H1 (cell line): ENCODE data around the gene CELF5. TPM values are rescaled to one million over a fixed set of nuclear protein-coding genes. Genes with fewer than 3 reads are reported as not detected.

Source experiments
- CTCF ChIA-PET: fragments of 300-600 bp; sonication (Branson Sonifier 250); formaldehyde crosslinking; loops from one replicate; lab custom pipeline; 2021; ENCODE audit not compliant: partially characterized antibody; lab: Charles Lee
- POLR2A ChIA-PET: fragments of 300-600 bp; sonication (Branson Sonifier 250); formaldehyde crosslinking; loops from one replicate; lab custom pipeline; 2021; ENCODE audit warnings: inconsistent platforms; ENCODE audit not compliant: partially characterized antibody; lab: Charles Lee
- DNase-seq, 2 experiments: peaks; one replicate each; pipeline versions ENCODE4 v3.0.0 to v3.0.0-alpha.2; 2010 to 2022; ENCODE audit warnings: low spot score in 2 of 2, low read depth in 1 of 2, mixed read lengths in 1 of 2
- FAIRE-seq: peaks from 2 replicates; lab custom pipeline; 2011; peaks lifted over from hg19 to GRCh38; lab: Jason Lieb, UNC
- H2AFZ ChIP-seq: 2 replicates; pipeline ENCODE4 v1.8.1; 2012; ENCODE audit warnings: low read length, inconsistent platforms
- H2AK5ac ChIP-seq: 2 replicates; pipeline ENCODE4 v1.6.1; 2013; ENCODE audit warnings: low read depth, low read length
- H2BK120ac ChIP-seq: replicated peaks from 2 replicates; pipeline ENCODE3; 2013; ENCODE audit warnings: low read depth, low read length, inconsistent platforms
- H2BK12ac ChIP-seq: 2 replicates; pipeline ENCODE4 v1.6.1; 2013; ENCODE audit warnings: low read depth, low read length
- H2BK15ac ChIP-seq: 2 replicates; pipeline ENCODE4 v1.6.1; 2013; ENCODE audit warnings: low read length
- H2BK20ac ChIP-seq: 2 replicates; pipeline ENCODE4 v1.6.1; 2013; ENCODE audit warnings: low read length
- H2BK5ac ChIP-seq: 2 replicates; pipeline ENCODE4 v1.6.1; 2013; ENCODE audit warnings: low read depth, low read length
- H3K14ac ChIP-seq: 2 replicates; pipeline ENCODE4 v1.6.1; 2013; ENCODE audit warnings: inconsistent platforms; ENCODE audit not compliant: insufficient read length
- H3K18ac ChIP-seq: 2 replicates; pipeline ENCODE4 v1.6.1; 2013; ENCODE audit warnings: low read length; ENCODE audit errors: extremely low read depth
- H3K23ac ChIP-seq: 2 replicates; pipeline ENCODE4 v1.6.1; 2013; ENCODE audit warnings: inconsistent platforms; ENCODE audit not compliant: insufficient read length
- H3K23me2 ChIP-seq: 2 replicates; pipeline ENCODE4 v1.6.1; 2013; ENCODE audit warnings: low read depth, low read length
- H3K27ac ChIP-seq: 2 replicates; pipeline ENCODE4 v1.6.1; 2011; ENCODE audit warnings: low read depth, low read length, inconsistent platforms
- H3K27me3 ChIP-seq, 4 experiments: replicated peaks in 1 of 4; 1 replicate in 1 of 4; 2 replicates in 3 of 4; pipeline versions ENCODE4 v1.6.1 to v1.8.1; 2011 to 2013; ENCODE audit warnings: low read length in 3 of 4, mild to moderate bottlenecking in 3 of 4, inconsistent platforms in 2 of 4, mixed read lengths in 2 of 4, moderate library complexity in 1 of 4; ENCODE audit not compliant: control insufficient read depth in 3 of 4, insufficient read depth in 3 of 4; ENCODE audit errors: extremely low read depth in 1 of 4
- H3K36me3 ChIP-seq, 4 experiments: 2 replicates each; pipeline versions ENCODE4 v1.6.1 to v1.8.1; 2011 to 2013; ENCODE audit warnings: mild to moderate bottlenecking in 4 of 4, low read length in 3 of 4, moderate library complexity in 2 of 4, control low read depth in 1 of 4, inconsistent platforms in 1 of 4; ENCODE audit not compliant: insufficient read depth in 4 of 4, control insufficient read depth in 2 of 4
- H3K4ac ChIP-seq: replicated peaks from 2 replicates; pipeline ENCODE3; 2013; ENCODE audit warnings: low read length, low read depth, mixed read lengths, inconsistent platforms; ENCODE audit not compliant: insufficient read length
- H3K4me1 ChIP-seq, 4 experiments: replicated peaks in 1 of 4; 1 replicate in 1 of 4; 2 replicates in 3 of 4; pipeline versions ENCODE4 v1.6.1 to v1.8.1; 2011 to 2013; ENCODE audit warnings: low read length in 3 of 4, inconsistent platforms in 2 of 4, mixed read lengths in 1 of 4; ENCODE audit not compliant: insufficient read depth in 4 of 4, control insufficient read depth in 3 of 4
- H3K4me2 ChIP-seq, 2 experiments: 2 replicates each; pipeline versions ENCODE4 v1.6.1 to v1.8.1; 2011 to 2013; ENCODE audit warnings: low read depth in 2 of 2, low read length in 2 of 2, control low read depth in 1 of 2, inconsistent platforms in 1 of 2, mild to moderate bottlenecking in 1 of 2; ENCODE audit not compliant: insufficient read depth in 1 of 2
- H3K4me3 ChIP-seq, 4 experiments: fragments of 200-600, 300-600 bp in 1 of 4; sonication (generic), shearing (Covaris generic), sonication (Bioruptor Twin) in 1 of 4; 2 replicates each; pipeline versions ENCODE4 v1.5.1 to v1.8.1; 2011 to 2016; ENCODE audit warnings: low read length in 4 of 4, low read depth in 3 of 4, control low read depth in 2 of 4, inconsistent platforms in 2 of 4, mild to moderate bottlenecking in 2 of 4, mixed read lengths in 1 of 4, moderate library complexity in 1 of 4; ENCODE audit not compliant: insufficient read depth in 2 of 4; ENCODE audit errors: extremely low read depth in 1 of 4
- H3K56ac ChIP-seq: replicated peaks from 2 replicates; pipeline ENCODE3; 2013; ENCODE audit warnings: low read depth, mild to moderate bottlenecking, mixed read lengths, low read length, inconsistent platforms; ENCODE audit not compliant: insufficient read length
- H3K79me1 ChIP-seq: 2 replicates; pipeline ENCODE4 v1.6.1; 2013; ENCODE audit warnings: low read depth, low read length, control low read depth
- H3K79me2 ChIP-seq, 2 experiments: 2 replicates each; pipeline versions ENCODE4 v1.6.1 to v1.8.1; 2012 to 2013; ENCODE audit warnings: low read length in 2 of 2, mild to moderate bottlenecking in 2 of 2, inconsistent platforms in 1 of 2; ENCODE audit not compliant: insufficient read depth in 2 of 2, control insufficient read depth in 1 of 2
- H3K9ac ChIP-seq, 4 experiments: replicated peaks in 1 of 4; 1 replicate in 1 of 4; 2 replicates in 3 of 4; pipeline versions ENCODE4 v1.6.1 to v1.8.1; 2011 to 2013; ENCODE audit warnings: low read depth in 3 of 4, low read length in 3 of 4, control low read depth in 2 of 4, mild to moderate bottlenecking in 2 of 4, moderate library complexity in 2 of 4, inconsistent platforms in 1 of 4; ENCODE audit errors: extremely low read depth in 1 of 4
- H3K9me3 ChIP-seq, 2 experiments: 2 replicates each; pipeline versions ENCODE4 v1.6.1 to v1.8.1; 2012 to 2013; ENCODE audit warnings: mild to moderate bottlenecking in 2 of 2, moderate library complexity in 2 of 2, control low read depth in 1 of 2, inconsistent platforms in 1 of 2, low read depth in 1 of 2, low read length in 1 of 2, mixed read lengths in 1 of 2; ENCODE audit not compliant: insufficient read depth in 2 of 2
- H4K20me1 ChIP-seq, 2 experiments: replicated peaks in 1 of 2; 2 replicates each; pipeline versions ENCODE3 to v1.8.1; 2011 to 2013; ENCODE audit warnings: inconsistent platforms in 2 of 2, low read length in 2 of 2, mild to moderate bottlenecking in 1 of 2; ENCODE audit not compliant: insufficient read depth in 2 of 2, control insufficient read depth in 1 of 2
- H4K5ac ChIP-seq: 2 replicates; pipeline ENCODE4 v1.6.1; 2013; ENCODE audit warnings: low read length, low read depth, mixed read lengths, inconsistent platforms; ENCODE audit not compliant: insufficient read length
- H4K8ac ChIP-seq: 2 replicates; pipeline ENCODE4 v1.8.0; 2013; ENCODE audit warnings: mild to moderate bottlenecking, moderate library complexity, low read length, inconsistent platforms; ENCODE audit not compliant: insufficient read depth; ENCODE audit errors: extremely low read depth
- H4K91ac ChIP-seq: replicated peaks from 2 replicates; pipeline ENCODE3; 2013; ENCODE audit warnings: low read length, mixed read lengths, inconsistent platforms; ENCODE audit not compliant: insufficient read length
- CTBP2 ChIP-seq: IDR thresholded peaks from 2 replicates; pipeline ENCODE4 v1.7.0; 2011; ENCODE audit warnings: borderline replicate concordance, mild to moderate bottlenecking, moderate library complexity, mixed read lengths, low read length; ENCODE audit not compliant: insufficient read depth, insufficient read length
- PHF8 ChIP-seq: fragments of 200-600 bp; sonication (generic); conservative IDR thresholded peaks from 2 replicates; pipeline ENCODE4 v1.7.1; 2012; ENCODE audit warnings: low read depth, mild to moderate bottlenecking, inconsistent platforms, low read length, moderate library complexity
- SUZ12 ChIP-seq: fragments of 200-600 bp; sonication (generic); IDR thresholded peaks from 2 replicates; pipeline ENCODE4 v1.6.1; 2012; ENCODE audit warnings: mild to moderate bottlenecking, inconsistent platforms, low read length, moderate library complexity, mixed read lengths
- WGBS, 2 experiments: shearing (Covaris generic) in 1 of 2; methylation state at CpG; one replicate each; pipeline versions ENCODE4 v1.1.6 to v1.1.7; 2013 to 2015; ENCODE audit warnings: low lambda C conversion rate in 2 of 2, mixed read lengths in 2 of 2, inconsistent platforms in 1 of 2, low coverage in 1 of 2, missing lambda C conversion rate in 1 of 2; ENCODE audit not compliant: insufficient replicate concordance in 2 of 2, insufficient coverage in 1 of 2, insufficient read length in 1 of 2; ENCODE audit errors: extremely low coverage in 1 of 2, missing lambda C conversion rate in 1 of 2; 5-methylcytosine and 5-hydroxymethylcytosine counted together
- polyA plus RNA-seq, 7 experiments: library from polyadenylated mRNA; depleted of rRNA in 3 of 7; stranded (reverse) in 5 of 7; unstranded in 2 of 7; fragments of >200 nt in 5 of 7; fragments of 200-250 nt in 2 of 7; gene quantifications; 1 replicate in 5 of 7; 2 replicates in 1 of 7; 4 replicates in 1 of 7; pipeline versions ENCODE4 v1.2.1 to v1.2.3, GENCODE V29; 2011 to 2013; ENCODE audit warnings: missing spikeins in 2 of 7, mixed read lengths in 2 of 7
- total RNA-seq: library from RNA; stranded (reverse); fragmentation: NEBNext Ultra II Directional; extraction: Animal tissue kit (Norgen Biotek cat#: 25700); gene quantifications from 2 replicates; pipeline ENCODE4 v1.2.1, GENCODE V29; 2021
- TF ChIP-seq, protein P1 (sequence below): IDR thresholded peaks from 2 replicates; pipeline ENCODE4 v1.6.1; 2011; ENCODE audit warnings: low read length, improper control_type of control experiment

The CELF5 gene
- total and polyA plus RNA-seq, 2 of the 8 experiments (the other 6 are each of a cell fraction or from before 2014, with no cell fraction given) = 9.8 to 15.0 TPM

DNA sequence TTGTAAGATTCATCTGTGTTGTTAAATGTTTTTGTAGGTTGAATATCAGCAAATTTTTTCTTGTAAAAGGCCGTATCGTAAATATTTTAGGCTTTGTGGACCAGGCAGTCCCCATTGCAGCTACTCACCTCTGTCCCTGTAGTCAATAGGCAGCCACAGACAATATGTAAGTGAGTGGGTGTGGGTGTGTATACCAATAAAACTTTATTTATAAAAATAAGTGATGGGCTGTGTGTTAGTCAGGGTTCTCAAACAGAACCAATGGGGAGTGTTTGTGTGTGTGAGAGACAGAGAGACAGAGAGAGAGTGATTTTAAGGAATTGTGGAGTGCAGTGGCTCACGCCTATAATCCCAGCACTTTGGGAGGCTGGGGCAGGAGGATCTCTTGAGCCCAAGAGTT lies 104.3 kb downstream of the CELF5 start:
- no peak overlapping the region for H2BK12ac ChIP-seq
- H3K23me2 ChIP-seq = peaks cover 2% of the 10 kb centered on the region; the same call in 1 of the 2 replicates
- H3K4me3 ChIP-seq = no peak overlapping the region
- no peak overlapping the region for H3K4me2 ChIP-seq
- no peak overlapping the region for H4K8ac ChIP-seq
- H3K18ac ChIP-seq = no peak overlapping the region
- H2BK20ac ChIP-seq = no peak overlapping the region
- CTCF ChIA-PET = interaction anchor here (1.0 to 6.3 kb wide), 11 partner anchors 8 to 155 kb away, joined by 3 to 45 read pairs (median 10); partner anchors contain the start of gene SMIM44
- DNase-seq (no peak), FAIRE-seq (no peak)
- H2BK15ac ChIP-seq = no peak overlapping the region
- H3K56ac ChIP-seq = no peak overlapping the region
- H2BK5ac ChIP-seq = no peak overlapping the region
- H2BK120ac ChIP-seq = no peak overlapping the region
- no peaks in the 10 kb centered on the region for H3K79me1 ChIP-seq
- no peak overlapping the region for H3K14ac ChIP-seq
- no peak overlapping the region for H3K27ac ChIP-seq
- WGBS, 2 experiments = 85% methylated on average over 3 of the region's 3 CpGs; no CpG with 5 or more reads in 1 of the 2 experiments
- no peaks in the 10 kb centered on the region for H3K79me2 ChIP-seq
- H2AFZ ChIP-seq = no peak overlapping the region
- no peak overlapping the region for H3K4ac ChIP-seq
- no peaks in the 10 kb centered on the region for H3K36me3 ChIP-seq
- H3K9me3 ChIP-seq = no peaks in the 10 kb centered on the region
- H4K91ac ChIP-seq = no peak overlapping the region
- no peak overlapping the region for H4K5ac ChIP-seq
- no peak overlapping the region for H3K9ac ChIP-seq
- POLR2A ChIA-PET = no interaction called here
- H4K20me1 ChIP-seq = peaks cover 0 to 2% of the 10 kb centered on the region in 2 experiments
- TF ChIP-seq SUZ12 (no peak), CTBP2 (no peak), PHF8 (no peak)
- TF ChIP-seq, protein P1, sequence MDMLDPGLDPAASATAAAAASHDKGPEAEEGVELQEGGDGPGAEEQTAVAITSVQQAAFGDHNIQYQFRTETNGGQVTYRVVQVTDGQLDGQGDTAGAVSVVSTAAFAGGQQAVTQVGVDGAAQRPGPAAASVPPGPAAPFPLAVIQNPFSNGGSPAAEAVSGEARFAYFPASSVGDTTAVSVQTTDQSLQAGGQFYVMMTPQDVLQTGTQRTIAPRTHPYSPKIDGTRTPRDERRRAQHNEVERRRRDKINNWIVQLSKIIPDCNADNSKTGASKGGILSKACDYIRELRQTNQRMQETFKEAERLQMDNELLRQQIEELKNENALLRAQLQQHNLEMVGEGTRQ = no peak
- no peaks in the 10 kb centered on the region for H3K27me3 ChIP-seq
- no peak overlapping the region for H2AK5ac ChIP-seq
- H3K23ac ChIP-seq = no peak overlapping the region
- no peaks in the 10 kb centered on the region for H3K4me1 ChIP-seq
